ENCODE results near the gene TENT4A. TPM values are rescaled to one million over a fixed set of nuclear protein-coding genes. Genes with fewer than 3 reads are reported as not detected.

Gene TENT4A
- 6.1 and 8.1 TPM in 2 replicates for total RNA-seq

DNA sequence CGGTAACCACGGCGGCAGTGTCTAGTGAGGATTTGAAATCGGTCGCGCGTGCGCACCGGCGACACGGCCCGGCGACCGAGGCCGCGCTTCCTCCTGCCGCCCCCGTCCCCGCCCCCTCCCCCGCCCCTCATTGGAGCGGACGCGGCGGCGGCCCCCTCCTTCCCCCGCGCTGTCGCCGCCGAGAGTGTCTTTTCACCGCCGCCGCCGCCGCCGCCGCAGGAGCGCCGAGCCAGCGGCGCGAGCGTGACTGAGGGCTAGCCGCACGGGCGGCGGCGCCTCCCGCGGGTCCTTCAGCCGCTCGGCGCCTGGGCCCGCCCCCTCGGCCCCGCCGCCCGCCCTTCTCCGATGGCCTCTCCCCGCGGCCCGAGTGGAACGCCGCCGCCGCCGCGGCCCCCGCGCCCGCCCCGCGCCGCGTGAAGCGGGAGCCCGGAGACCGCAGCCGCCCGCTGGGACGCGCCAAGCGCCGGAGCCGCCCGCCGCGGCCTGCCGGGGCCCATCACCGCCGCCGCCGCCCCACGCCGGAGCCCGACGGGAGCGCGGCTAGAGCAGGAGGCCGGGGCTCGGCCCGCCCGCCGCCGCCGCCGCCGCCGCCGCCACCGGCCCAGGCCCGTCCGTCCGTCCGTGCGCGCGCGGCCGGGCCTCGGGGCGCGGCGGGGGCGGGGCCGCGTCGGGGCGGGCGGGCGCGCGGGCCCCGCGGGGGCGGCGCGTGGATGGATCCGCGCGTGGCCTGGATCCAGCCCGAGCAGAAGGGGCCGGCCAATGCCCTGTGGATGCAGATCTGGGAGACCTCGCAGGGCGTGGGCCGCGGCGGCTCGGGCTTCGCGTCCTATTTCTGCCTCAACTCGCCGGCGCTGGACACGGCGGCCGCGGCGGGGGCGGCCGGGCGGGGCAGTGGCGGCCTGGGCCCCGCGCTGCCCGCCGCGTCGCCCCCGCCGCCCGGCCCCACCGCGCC lies at the start of gene TENT4A:
TENT4A (plus strand) TSS at position 159 of the 952 bp plus-strand sequence; CDS start at position 711, 552 bp downstream.

Other genes starting within 250 kb of the TENT4A start
- gene NSUN2, start 80.4 kb upstream of the TENT4A start, total RNA-seq, result 38.5 and 49.6 TPM in 2 replicates
- gene SRD5A1, start 80.0 kb upstream of the TENT4A start, total RNA-seq, result 11.2 and 12.2 TPM in 2 replicates